Heart left ventricle (tissue), 16 donors: Measurements from ENCODE around the gene NLRP6. TPM values are rescaled to one million over a fixed set of nuclear protein-coding genes. Genes with fewer than 3 reads are reported as not detected.
A peak's percentile ranks its signal among the peaks of the same experiment; 100 is the strongest.
"Not testable (repeated sequence)": the region's sequence is repeated elsewhere in the genome, so short reads cannot be mapped to it uniquely, and the experiment has no call there.

Experiments
- ATAC-seq, 4 donors: fragments of 200-7000 bp; cut with Tn5 transposase; one replicate each; pipeline ENCODE4 v1.9.1; 2020 to 2022; ENCODE audit warnings: moderate library complexity in 4 of 4, mild to moderate bottlenecking in 3 of 4, moderate number of reproducible peaks in 1 of 4
- DNase-seq, 5 donors: peaks; one replicate each; pipeline ENCODE4 v3.0.0-alpha.2; 2020
- H3K27ac ChIP-seq, 12 donors: fragments of 200-600 bp; sonication (generic) in 4 of 12; one replicate each; pipeline versions ENCODE4 v1.5.0 to v1.8.0; 2016 to 2022; ENCODE audit warnings: mild to moderate bottlenecking in 2 of 12
- H3K27me3 ChIP-seq, 9 donors: fragments of 200-600 bp; sonication (generic) in 2 of 9; one replicate each; pipeline versions ENCODE4 v1.5.1 to v1.8.0; 2016 to 2022; ENCODE audit warnings: mild to moderate bottlenecking in 3 of 9
- H3K36me3 ChIP-seq, 9 donors: fragments of 200-600 bp; sonication (generic) in 2 of 9; one replicate each; pipeline versions ENCODE4 v1.5.0 to v1.8.0; 2018 to 2022; ENCODE audit warnings: mild to moderate bottlenecking in 2 of 9
- H3K4me1 ChIP-seq, 12 donors: fragments of 200-600 bp; sonication (generic) in 4 of 12; one replicate each; pipeline versions ENCODE4 v1.5.0 to v1.8.0; 2016 to 2022; ENCODE audit warnings: mild to moderate bottlenecking in 3 of 12
- H3K4me3 ChIP-seq, 12 donors: fragments of 200-600 bp; sonication (generic) in 4 of 12; one replicate each; pipeline versions ENCODE4 v1.5.0 to v1.8.0; 2017 to 2022; ENCODE audit warnings: mild to moderate bottlenecking in 9 of 12, moderate library complexity in 4 of 12
- H3K9me3 ChIP-seq, 12 donors: fragments of 200-600 bp; sonication (generic) in 4 of 12; one replicate each; pipeline versions ENCODE4 v1.5.0 to v1.8.0; 2016 to 2022; ENCODE audit warnings: mild to moderate bottlenecking in 1 of 12
- POLR2A ChIP-seq, 2 donors: fragments of 450-650 bp; IDR thresholded peaks; one replicate each; pipeline ENCODE4 v1.6.1; 2017; ENCODE audit warnings: antibody characterized with exemption in 2 of 2, mild to moderate bottlenecking in 2 of 2, moderate library complexity in 2 of 2
- WGBS, 4 donors: extraction: QIAGEN DNeasy Blood & Tissue Kit in 2 of 4; methylation state at CpG; one replicate each; pipeline versions ENCODE4 v1.1.5 to v1.1.7; 2013 to 2018; 5-methylcytosine and 5-hydroxymethylcytosine counted together
- intact Hi-C, 10 donors: fragments of 100-400 bp; cut with DNase I; formaldehyde crosslinking; loops; one replicate each; pipeline versions ENCODE4 v1.11.1 to v1.14.2; 2022
- polyA plus RNA-seq, 2 donors: library from polyadenylated mRNA; stranded (reverse); fragments of 200-250 nt; gene quantifications; one replicate each; pipeline ENCODE4 v1.2.3, GENCODE V29; 2013
- total RNA-seq, 9 donors: library from RNA; depleted of rRNA in 2 of 9; stranded (reverse); fragments of >200 nt in 2 of 9; fragmentation: NEBNext Ultra II Directional in 3 of 9; extraction: Animal tissue kit (Norgen Biotek cat#: 25700) in 3 of 9; gene quantifications; one replicate each; pipeline versions ENCODE4 v1.1.0 to v1.2.4, GENCODE V29; 2016 to 2023
- TF ChIP-seq, protein P1 (sequence below), 12 donors: fragments of 200-600 bp; sonication (generic) in 4 of 12; IDR thresholded peaks; one replicate each; pipeline versions ENCODE4 v1.5.0 to v1.8.0; 2018 to 2022; ENCODE audit warnings: antibody characterized with exemption in 12 of 12, mild to moderate bottlenecking in 5 of 12
- donor health status: ischemic (EF 13 %, LVEDD 7.1; RV severe dilation, severe dysfunction).
- donor health status: healthy with polysubstance abuse.
- donor health status: DM: no; HTN: yes; CAD: no.
- donor health status: DM: no; HTN: no; CAD: no.
- donor health status: ischemic (EF 25% LVEDD 6.9; RV normal size, moderate dysfunction).
- donor health status: ischemic (EF 25% LVEDD 5.7; RV mildly dilated, moderate dysfunction).
- donor health status: healthy.
- donor health status: DM: yes; HTN: yes; CAD: no.
- donor health status: ischemic (EF 35%, LVEDD 5.7; RV mildly dilated, moderate dysfunction).
- donor health status: nonischemic (EF 11% LVEDD 7.7; RV severe dilation, severe dysfunction).
- donor health status: DM: yes; HTN: yes; CAD: no.
- donor health status: PGD.
- donor health status: ischemic (EF 29% LVEDD 5.4; RV normal size, mild dysfunction).
- donor health status: nonischemic (EF 23%, LVEDD 6.1; RV moderate dilation, normal function).

Gene NLRP6
- total and polyA plus RNA-seq, 11 donors: 0.09 to 0.20 (median 0.14) TPM; not detected in 6

DNA sequence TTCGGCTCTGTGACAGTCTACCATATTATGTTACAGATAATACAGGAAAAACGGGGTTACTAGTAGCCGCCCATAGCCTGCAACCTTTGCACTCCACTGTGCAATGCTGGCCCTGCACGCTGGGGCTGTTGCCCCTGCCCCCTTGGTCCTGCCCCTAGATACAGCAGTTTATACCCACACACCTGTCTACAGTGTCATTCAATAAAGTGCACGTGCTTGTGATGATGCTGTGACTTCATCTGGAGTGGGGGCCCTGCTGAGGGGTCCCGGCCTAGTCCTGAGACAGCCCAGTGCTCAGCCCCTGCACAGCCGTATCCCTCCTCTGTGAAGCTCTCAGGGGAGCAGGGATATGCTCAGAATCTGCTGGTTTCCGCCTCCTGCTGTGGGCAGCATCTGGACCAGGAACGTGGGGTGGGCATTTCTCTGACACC is 36.9 kb downstream of the NLRP6 start:
- TF ChIP-seq POLR2A (IDR thresholded peaks at IDR 0.05): no peak
- TF ChIP-seq, protein P1, sequence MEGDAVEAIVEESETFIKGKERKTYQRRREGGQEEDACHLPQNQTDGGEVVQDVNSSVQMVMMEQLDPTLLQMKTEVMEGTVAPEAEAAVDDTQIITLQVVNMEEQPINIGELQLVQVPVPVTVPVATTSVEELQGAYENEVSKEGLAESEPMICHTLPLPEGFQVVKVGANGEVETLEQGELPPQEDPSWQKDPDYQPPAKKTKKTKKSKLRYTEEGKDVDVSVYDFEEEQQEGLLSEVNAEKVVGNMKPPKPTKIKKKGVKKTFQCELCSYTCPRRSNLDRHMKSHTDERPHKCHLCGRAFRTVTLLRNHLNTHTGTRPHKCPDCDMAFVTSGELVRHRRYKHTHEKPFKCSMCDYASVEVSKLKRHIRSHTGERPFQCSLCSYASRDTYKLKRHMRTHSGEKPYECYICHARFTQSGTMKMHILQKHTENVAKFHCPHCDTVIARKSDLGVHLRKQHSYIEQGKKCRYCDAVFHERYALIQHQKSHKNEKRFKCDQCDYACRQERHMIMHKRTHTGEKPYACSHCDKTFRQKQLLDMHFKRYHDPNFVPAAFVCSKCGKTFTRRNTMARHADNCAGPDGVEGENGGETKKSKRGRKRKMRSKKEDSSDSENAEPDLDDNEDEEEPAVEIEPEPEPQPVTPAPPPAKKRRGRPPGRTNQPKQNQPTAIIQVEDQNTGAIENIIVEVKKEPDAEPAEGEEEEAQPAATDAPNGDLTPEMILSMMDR (IDR thresholded peaks at IDR 0.05): no peak
- intact Hi-C loops: loop anchor here in 1 of 10 donors (5.0 kb wide), 1 partner anchor 37 kb away; no protein-coding TSS in a partner anchor
- peak overlapping the region; percentile 85 to 98 (median 92) for H3K27ac ChIP-seq

DNA sequence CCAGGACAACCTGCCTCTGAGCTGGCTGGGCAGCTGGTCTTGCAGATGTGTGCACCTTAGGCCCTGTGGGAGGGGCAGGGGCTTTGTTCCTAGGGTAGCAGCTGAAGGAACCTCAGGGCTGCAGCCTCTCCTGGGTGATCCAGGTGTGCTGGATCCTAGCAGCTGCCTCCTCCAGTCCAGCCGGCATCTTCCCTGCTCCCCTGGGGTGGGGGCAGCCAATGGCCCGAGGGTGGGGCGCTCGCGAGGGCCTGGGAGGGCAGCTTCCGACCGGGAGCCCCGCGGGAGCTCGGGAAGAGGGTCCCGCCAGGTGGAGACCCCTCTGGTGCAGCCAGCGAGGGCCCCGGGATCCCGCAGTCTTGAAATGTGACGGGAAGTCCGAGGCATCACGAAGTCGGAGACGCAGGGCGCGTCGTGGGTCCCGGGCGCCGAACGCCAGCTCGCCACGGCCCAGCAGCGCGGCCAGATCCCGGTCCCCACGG is 37.3 kb downstream of the NLRP6 start:
- ATAC-seq: no peak

More for the DNA sequence above, 36.9 kb downstream of the NLRP6 start:
- H3K9me3 ChIP-seq: no peaks in the 10 kb centered on the region
- DNase-seq (peak in 1 of 5 donors; percentile 8), ATAC-seq (no peak)
- peak overlapping the region; percentile 28 to 89 (median 72) for H3K4me3 ChIP-seq
- WGBS, 4 donors: 32 to 50% (median 45%) methylated on average over 7 to 9 of the region's 9 CpGs
- H3K4me1 ChIP-seq: peaks cover 4 to 44% (median 23%) of the 10 kb centered on the region in 12 donors
- H3K27me3 ChIP-seq: peaks cover 0 to 22% (median 7%) of the 10 kb centered on the region in 9 donors
- H3K36me3 ChIP-seq: peaks cover 0 to 20% (median 0%) of the 10 kb centered on the region in 9 donors

DNA sequence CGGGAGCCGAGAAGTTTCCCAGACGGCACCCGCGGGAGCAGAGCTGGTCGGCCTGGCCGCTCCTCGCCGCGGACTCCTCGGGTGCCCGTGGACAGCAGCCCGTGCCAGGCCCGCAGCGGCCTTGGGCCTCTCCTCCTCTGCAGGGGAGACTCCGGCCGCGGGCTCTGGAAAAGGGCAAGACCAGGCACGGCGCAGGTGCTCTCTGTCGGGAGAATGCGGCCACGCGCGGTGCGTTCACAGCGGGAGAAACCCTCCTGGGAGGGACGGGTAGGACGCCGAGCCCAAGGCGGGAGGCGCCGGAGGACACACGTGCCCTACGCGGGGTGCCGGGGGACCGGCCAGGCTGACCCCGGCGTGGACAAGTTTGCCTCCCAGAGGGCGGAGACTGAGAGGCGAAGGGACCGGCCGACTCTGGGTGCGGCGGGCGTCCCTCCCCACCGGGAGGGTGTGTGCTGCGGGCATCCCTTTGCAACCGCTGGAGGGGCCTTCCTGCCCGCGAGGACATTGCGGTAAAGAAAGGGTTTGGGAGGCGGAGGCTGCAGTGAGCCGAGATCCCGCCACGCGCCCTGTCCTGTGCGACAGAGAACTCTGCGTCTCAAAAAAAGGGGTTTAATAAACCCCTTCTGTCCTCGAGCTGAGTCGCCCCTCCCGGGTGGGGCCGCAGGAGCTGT is 38.0 kb downstream of the NLRP6 start:
- Histone ChIP-seq H3K4me1 (peaks cover 4 to 44% (median 23%) of the 10 kb centered on the region in 12 donors), H3K4me3 (peak overlapping the region; percentile 28 to 89 (median 72)), H3K27me3 (peaks cover 0 to 22% (median 7%) of the 10 kb centered on the region in 9 donors), H3K36me3 (peaks cover 0 to 20% (median 0%) of the 10 kb centered on the region in 9 donors), H3K9me3 (no peaks in the 10 kb centered on the region), H3K27ac (peak overlapping the region; percentile 85 to 98 (median 92))
- DNase-seq (peak; percentile 51 to 82 (median 65)), ATAC-seq (peak in 1 of 4 donors; percentile 3)
- WGBS, 4 donors: 5 to 34% (median 10%) methylated on average over 43 to 64 of the region's 64 CpGs
- TF ChIP-seq POLR2A (IDR thresholded peaks at IDR 0.05): peak in 1 of 2 donors; percentile 46
- TF ChIP-seq, protein P1 (IDR thresholded peaks at IDR 0.05): no peak
- intact Hi-C loops: loop anchor here in 1 of 10 donors (5.0 kb wide), 1 partner anchor 36 kb away; no protein-coding TSS in a partner anchor

More for the DNA sequence above, 37.3 kb downstream of the NLRP6 start:
- Histone ChIP-seq H3K4me3 (peak overlapping the region; percentile 28 to 89 (median 72)), H3K9me3 (no peaks in the 10 kb centered on the region), H3K4me1 (peaks cover 4 to 44% (median 23%) of the 10 kb centered on the region in 12 donors), H3K27ac (peak overlapping the region; percentile 85 to 98 (median 92)), H3K27me3 (peaks cover 0 to 22% (median 7%) of the 10 kb centered on the region in 9 donors), H3K36me3 (peaks cover 0 to 20% (median 0%) of the 10 kb centered on the region in 9 donors)
- TF ChIP-seq, protein P1 (IDR thresholded peaks at IDR 0.05): no peak
- TF ChIP-seq POLR2A (IDR thresholded peaks at IDR 0.05): no peak
- WGBS, 4 donors: 0 to 23% (median 21%) methylated on average over 5 to 32 of the region's 32 CpGs
- intact Hi-C loops: loop anchor here in 1 of 10 donors (5.0 kb wide), 1 partner anchor 37 kb away; no protein-coding TSS in a partner anchor
- peak in 3 of 5 donors; percentile 15 to 26 (median 24) for DNase-seq

DNA sequence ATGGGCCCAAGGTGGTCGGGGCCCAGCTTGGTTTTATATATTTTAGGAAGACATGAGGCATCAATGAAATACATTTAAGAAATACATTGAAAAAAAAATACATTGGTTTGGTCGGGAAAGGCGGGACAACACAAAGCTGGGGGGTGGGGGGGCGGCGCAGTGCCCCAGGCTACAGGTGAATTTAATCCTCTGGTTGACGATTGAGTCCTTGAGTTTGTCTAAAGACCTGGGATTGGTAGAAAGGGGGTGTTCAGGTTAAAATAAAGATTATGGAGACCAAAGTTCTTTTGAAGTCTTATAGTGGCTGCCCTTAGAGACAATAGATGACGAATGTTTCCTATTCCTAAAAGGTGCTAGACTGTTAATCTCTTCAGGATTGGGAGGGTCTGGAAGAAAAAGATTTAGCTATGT is 38.7 kb downstream of the NLRP6 start:
- H3K4me1 ChIP-seq: peaks cover 4 to 42% (median 21%) of the 10 kb centered on the region in 12 donors
- 32 to 48% (median 44%) methylated on average over 7 of the region's 7 CpGs for WGBS, 4 donors
- H3K27ac ChIP-seq: peak overlapping the region; percentile 85 to 98 (median 92)
- no peak for TF ChIP-seq POLR2A (IDR thresholded peaks at IDR 0.05)
- TF ChIP-seq, protein P1 (IDR thresholded peaks at IDR 0.05): no peak
- DNase-seq (no peak), ATAC-seq (no peak)
- intact Hi-C loops: loop anchor here in 1 of 10 donors (5.0 kb wide), 1 partner anchor 35 kb away; no protein-coding TSS in a partner anchor
- peak overlapping the region in 11 of 12 donors; percentile 28 to 89 (median 72) for H3K4me3 ChIP-seq
- peaks cover 0 to 22% (median 7%) of the 10 kb centered on the region in 9 donors for H3K27me3 ChIP-seq
- H3K36me3 ChIP-seq: peaks cover 0 to 20% (median 0%) of the 10 kb centered on the region in 9 donors
- H3K9me3 ChIP-seq: no peaks in the 10 kb centered on the region

DNA sequence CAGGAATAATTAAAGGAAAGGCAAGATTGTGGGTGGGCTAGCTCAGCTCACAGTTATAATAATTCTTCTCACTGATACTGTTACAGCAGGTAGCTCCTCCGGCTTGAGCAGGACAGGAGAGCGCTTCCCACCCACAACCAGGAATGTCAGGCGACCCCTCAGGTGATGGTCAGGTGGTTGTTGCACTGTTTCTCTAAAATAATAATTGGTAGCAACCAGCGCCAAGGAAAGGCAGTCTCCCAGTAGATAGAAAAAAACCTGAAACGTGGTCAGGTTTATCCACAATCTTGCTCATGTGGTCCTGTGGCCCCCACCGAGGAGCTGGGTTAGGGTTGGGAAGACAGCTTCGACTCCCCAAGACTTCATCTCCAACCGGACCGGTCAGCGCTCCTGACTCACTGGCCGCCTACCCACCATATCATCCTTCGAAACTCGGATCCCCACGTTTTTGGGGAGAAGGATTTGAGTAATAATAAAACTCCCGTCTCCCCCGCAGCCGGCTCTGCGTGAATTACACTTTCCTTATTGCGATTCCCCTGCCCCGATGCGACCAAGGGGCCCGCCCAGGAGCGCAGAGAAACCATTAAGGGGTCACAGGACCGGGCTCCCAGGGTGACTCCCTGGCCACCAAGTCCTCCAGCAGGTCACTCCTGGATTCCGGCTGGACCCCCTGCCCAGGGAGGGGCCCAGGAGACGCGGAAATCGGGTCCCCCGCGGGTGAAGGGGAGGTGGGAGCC is 39.6 kb downstream of the NLRP6 start:
- H3K27ac ChIP-seq: peak overlapping the region; percentile 85 to 98 (median 92)
- intact Hi-C loops: loop anchor here in 1 of 10 donors (5.0 kb wide), 1 partner anchor 34 kb away; no protein-coding TSS in a partner anchor
- ATAC-seq: peak in 2 of 4 donors; percentile 0 to 1
- peaks cover 4 to 33% (median 15%) of the 10 kb centered on the region in 12 donors for H3K4me1 ChIP-seq
- H3K4me3 ChIP-seq: peak overlapping the region in 10 of 12 donors; percentile 38 to 89 (median 74)
- H3K27me3 ChIP-seq: peaks cover 0 to 22% (median 7%) of the 10 kb centered on the region in 9 donors
- peak in 1 of 5 donors; percentile 17 for DNase-seq
- H3K9me3 ChIP-seq: not testable (repeated sequence)
- H3K36me3 ChIP-seq: peaks cover 0 to 20% (median 0%) of the 10 kb centered on the region in 9 donors
- 18 to 60% (median 28%) methylated on average over 6 to 16 of the region's 30 CpGs for WGBS, 4 donors
